ENCODE data around the gene STOML2.
A peak's percentile ranks its signal among the peaks of the same experiment; 100 is the strongest.

STOML2 gene

DNA sequence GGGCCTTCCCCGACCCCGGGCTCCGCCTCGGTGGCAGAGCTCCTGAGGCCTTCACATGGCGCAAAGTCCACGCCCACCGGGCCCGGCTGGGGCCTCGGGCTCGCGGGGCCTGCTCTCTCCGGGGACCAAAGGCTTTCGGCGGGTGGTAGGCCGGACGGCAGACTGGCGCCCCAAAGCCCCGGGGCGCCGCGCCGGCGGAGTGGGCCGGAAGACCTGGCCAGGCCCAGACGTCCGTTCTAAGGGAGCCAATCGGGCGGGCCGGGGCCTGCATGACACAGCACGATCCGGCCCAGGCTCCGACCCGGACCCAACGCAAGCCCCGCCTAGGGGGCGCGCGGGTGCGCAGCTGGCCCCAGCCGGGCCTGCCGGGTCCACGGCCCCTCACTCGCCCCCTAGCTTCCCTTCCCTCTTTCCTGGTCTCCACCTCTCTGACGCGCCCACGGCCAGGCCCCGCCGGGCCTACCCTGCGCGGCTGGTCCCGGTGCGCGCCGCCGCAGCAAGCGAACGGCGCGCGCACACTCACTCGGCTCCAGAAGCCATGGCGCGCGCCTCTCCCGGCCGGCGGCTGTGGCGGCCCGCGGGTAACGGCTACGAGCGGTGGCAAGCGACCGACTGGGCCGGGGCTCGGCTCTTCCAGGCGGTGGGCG lies 31.0 kb downstream of the STOML2 start:
- DNase-seq: peak; percentile 48

- DNase-seq: no peak
These were observed 31.8 kb downstream of the STOML2 start for GRCh38 chr9:35070823-35071813.

DNA sequence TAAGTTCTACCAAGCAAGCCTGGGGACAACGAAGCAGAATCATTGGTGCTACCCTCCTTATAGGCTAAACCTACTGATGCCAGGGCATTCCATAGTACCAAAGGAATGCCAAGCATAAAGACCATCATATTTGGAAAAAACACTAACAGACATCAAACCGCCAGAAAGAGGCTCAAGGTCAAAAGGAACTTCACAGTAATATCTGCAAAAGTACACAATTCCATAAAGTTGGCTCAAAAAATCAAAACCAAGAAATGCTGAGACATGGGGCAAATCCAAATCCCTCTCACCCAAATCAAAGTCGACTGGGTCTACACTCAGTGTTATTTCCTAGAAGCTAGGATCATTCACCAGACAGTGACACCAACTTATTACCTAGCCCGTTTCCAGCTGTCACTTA lies 33.9 kb downstream of the STOML2 start:
- DNase-seq: no peak

DNA sequence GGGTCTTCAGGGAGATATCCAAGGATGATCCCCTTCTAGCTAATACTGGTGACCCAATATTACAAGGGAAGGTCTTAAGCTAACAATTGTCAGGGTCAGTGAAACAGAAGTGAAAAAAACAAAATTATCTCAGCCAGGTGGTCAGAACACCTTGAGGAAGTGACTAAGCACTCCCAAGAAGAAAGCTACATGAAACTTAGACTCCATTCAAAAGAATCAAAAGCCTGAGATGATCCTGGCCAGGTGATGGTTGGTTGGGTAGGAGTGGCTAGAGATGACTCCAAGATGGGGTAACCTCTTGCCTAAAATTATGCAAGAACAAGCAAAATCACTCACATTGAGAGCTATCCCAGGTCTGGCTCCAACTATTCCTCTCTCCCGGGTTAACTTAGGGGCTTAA lies 35.9 kb downstream of the STOML2 start:
- DNase-seq: no peak

DNA sequence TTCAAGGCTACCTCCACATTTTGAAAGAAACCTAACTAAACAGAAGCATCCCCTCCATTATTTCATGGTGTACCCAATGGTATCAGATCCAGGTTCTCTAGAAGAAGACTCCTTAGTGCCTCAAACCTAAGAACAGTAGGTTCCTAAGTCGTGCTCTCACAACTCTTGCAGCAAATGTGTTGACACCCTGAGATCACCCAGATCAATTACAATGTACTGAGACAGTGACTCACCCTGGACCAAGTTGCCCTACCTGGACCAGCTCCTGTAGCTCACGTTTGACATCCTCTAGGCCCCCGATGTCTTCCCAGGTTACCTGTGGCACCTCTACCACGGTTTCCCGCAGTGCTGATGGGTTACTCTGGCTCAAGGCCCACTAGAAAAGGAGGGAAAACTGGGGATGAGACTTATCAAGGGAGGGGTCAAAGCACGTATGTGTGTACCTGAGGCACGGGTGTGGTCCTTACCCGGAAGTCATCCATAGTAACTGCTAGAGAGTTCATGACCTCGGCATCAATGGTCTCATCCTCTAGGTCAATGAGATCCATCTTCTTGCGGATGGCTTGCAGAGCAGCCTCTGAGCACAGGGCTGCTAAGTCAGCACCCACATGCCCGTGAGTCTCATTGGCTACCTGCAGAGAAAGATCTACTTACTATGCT lies 42.3 kb downstream of the STOML2 start:
- no peak for DNase-seq

- no peak for DNase-seq
These were observed 43.5 kb downstream of the STOML2 start for GRCh38 chr9:35059438-35059837.

GRCh38 chr9:35057271-35057620 lies 45.7 kb downstream of the STOML2 start:
- DNase-seq: no peak

DNA sequence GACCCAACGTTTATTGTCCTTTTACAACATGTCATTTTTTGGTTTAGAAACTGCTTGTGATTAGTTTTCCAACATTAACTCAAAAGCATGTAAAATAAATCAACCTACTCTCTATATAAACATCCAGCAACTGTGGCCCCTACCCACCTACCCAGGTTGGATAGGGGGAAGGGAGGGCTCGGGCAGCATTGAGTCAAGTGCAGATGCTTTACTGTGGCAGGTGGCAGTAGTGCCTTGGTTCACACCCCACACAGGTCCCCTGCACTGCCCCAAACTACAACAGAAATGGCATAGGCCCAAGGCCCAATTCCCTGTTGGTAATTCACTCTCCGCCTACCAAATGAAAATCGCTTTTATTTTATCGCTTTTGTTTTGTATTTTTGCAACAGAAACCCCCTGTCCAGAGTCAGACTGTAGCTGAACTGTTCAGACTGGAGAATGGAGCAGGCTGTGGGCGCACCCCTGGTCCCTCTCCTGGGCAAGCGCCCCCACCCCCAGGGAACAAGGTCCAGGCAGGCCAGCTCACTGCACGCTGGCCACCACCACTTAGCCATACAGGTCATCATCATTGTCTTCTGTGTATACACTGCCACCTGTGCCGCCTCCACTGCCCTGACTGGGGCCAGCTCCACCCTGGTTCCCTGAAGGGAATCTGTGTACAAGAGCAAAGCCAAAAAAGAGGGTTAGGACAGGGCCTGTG lies 46.2 kb downstream of the STOML2 start:
- DNase-seq: no peak

DNA sequence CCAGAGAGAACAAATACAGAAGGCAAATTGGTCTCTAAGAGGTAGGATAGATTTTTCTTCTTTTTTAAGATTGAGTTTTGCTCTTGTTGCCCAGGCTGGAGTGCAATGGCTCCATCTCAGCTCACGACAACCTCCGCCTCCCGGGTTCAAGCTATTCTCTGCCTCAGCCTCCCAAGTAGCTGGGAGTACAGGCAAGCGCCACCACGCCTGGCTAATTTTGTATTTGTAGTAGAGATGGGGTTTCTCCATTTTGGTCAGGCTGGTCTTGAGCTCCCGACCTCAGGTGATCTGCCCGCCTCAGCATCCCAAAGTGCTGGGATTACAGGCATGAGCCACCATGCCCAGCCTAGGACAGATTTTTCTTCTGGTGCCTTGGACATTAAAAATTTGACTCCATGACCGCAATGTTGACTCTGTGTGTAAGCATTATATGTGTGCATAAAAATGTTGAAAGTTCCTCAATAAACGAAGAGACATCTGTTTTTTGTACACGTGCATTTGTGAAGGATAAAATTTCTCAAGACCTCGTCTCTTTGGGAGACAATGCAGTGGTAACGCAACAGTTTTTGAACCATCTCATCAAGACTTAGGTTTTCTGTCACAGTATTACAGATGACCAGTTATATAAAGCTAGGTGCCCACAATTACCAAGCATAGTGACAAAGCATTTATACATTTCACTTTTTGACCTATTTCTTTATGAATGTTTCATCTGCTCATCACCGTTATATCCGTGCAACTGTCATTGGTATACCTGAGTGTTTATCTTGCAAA lies 47.9 kb downstream of the STOML2 start:
- no peak for DNase-seq

- DNase-seq: no peak
These were observed 48.6 kb downstream of the STOML2 start for GRCh38 chr9:35054185-35054835.

DNA sequence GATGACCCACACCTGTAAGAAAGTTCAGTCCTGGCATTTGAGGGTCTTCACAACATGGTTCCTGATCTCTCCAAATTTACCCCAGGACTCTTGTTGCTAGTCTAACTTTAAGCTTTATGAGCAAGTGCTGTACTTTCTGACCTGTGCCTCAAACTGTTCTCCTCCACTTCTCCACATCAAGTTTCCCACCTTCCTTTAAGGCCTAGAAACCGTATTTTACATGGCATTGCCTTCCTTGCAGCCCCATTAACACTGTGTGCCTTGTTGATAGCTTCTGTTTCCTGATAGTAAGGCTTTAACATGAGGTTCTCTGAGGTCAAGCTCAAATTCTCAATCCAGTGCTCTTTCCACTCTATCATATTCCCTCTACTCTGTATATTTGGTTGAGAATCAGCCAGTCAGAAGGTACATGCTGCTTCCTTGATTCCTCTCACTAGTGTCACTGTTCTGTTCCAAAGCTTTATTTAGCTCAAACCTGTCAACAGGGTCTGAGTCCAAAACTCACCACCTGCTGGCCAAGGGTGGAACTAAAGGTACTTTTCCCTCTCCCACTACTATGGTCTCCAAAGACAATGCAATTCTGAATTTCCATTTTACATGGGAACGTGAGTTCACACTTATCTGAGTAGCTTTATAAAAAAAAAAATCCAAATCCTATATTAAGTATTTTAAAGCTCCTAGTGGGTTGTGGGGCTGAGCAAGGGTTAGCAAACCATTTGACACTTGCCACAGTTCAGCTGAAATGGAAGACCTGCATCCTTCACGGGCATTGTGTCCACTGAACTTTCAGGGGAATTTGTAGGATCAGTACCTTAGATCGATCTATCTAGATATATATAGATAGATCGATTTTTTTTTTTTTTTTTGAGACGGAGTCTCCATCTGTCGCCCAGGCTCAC lies 51.6 kb downstream of the STOML2 start:
- peak; percentile 2 for DNase-seq
